GM21737 (cell line): Measurements from ENCODE around the gene MRRF.
"Not testable (repeated sequence)": the region's sequence is repeated elsewhere in the genome, so short reads cannot be mapped to it uniquely, and the experiment has no call there.

Experiments used
- ATAC-seq: cut with Tn5 transposase; IDR thresholded peaks from one replicate; pipeline ENCODE4 v1.9.1; 2021; ENCODE audit warnings: mild to moderate bottlenecking, moderate library complexity; ENCODE audit not compliant: unreplicated experiment

Gene MRRF

DNA sequence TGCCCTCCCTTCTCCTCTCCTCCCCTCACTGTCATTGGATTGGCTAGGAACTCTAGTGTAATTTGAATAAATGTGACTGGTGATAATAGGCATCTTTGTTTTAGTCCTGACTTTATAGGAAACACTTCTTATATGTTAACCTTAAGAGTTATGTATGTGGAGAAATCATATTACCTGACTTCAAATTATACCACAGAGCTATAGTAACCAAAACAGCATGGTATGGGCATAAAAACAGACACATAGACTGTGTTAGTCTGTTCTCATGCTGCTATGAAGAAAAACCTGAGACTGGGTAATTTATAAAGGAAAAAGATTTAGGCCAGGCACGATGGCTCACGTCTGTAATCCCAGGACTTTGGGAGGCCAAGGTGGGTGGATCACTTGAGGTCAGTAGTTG lies 9.4 kb downstream of the MRRF start:
- no peak for ATAC-seq

GRCh38 chr9:122276096-122276495 lies 11.4 kb downstream of the MRRF start:
- ATAC-seq: no peak

DNA sequence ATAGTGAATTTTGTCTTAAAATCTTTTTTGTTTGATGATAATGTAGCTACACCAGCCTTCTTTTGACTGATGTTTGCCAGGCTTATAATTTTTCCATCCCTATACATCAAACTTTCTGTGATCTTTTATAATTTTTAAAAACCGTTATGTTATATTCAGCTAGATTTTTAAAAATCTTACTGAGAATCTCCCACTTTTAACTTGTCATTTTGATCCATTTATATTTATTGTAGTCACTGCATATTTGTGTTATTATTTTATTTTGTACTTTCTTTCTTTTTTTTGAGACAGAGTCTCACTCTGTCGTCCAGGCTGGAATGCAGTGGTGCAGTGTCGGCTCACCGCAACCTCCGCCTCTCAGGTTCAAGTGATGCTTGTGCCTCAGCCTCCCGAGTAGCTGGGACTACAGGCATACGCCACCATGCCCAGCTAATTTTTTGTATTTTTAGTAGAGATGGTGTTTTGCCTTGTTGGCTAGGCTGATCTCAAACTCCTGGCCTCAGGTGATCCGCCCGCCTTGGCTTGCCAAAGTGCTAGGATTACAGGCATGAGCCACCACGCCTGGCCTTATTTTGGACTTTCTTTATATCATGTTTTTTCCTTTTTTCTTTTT lies 12.7 kb downstream of the MRRF start:
- ATAC-seq: no peak

DNA sequence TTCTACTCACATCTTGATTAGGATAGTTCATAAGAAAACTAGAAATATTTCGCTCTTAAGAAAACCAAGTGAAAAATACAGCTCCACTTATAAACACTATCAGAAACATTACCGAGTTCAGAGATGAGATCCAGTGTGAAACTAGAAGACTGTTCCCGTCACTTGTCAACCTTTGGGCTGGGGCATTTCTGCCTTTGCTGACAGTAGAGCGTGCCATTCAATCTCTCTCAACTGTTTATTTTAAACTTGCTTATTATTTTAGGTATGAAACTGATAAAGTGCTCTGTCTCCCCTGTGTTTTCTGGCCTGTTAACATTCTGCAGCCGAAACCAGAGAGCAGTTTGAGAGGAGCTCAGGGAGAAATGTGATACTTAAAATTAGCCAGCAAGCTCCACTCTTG lies 16.7 kb downstream of the MRRF start:
- ATAC-seq: no peak

DNA sequence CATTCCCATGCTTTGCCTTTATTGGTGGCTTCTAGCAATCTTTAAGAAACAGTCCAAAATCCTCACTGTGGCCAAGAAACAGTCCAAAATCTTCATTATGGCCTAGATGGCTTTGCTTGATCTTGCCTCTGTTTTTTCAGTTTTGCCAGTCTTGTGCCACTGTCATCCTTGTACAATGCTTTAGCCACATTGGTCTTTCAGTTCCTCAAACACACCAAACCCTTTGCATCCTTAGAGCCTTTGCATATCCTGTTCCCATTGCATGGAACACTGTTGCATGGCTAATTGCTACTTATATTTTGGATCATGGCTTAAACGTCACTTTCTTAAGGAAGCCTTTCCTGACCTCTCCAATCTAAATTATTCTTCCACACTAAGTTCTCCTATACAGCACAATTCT lies 22.1 kb downstream of the MRRF start:
- no peak for ATAC-seq

GRCh38 chr9:122287214-122287720 lies 22.6 kb downstream of the MRRF start:
- ATAC-seq: no peak

- no peak for ATAC-seq
Observed at GRCh38 chr9:122291458-122291857, 26.8 kb downstream of the MRRF start.

- no peak for ATAC-seq
Observed at GRCh38 chr9:122294531-122294930, 29.8 kb downstream of the MRRF start.

DNA sequence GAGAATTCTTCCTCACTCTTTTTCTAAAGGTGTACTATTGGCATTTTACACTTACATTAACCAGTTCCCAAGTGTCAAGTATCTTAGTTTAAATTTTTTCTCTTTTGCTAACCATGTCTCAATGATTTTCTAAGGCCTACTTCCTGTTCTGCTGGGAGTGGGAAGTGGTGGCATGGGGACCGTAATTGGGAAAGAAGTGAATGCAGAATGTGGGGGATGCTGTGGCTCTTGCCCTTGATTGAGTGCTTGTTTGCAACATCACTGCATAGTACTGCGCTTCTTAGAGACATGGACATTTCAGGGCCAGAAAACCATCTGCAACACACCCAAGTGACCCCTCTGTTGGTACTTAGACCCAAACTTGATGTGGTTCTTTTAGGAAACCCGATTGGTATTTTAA lies 32.8 kb downstream of the MRRF start:
- ATAC-seq: no peak

DNA sequence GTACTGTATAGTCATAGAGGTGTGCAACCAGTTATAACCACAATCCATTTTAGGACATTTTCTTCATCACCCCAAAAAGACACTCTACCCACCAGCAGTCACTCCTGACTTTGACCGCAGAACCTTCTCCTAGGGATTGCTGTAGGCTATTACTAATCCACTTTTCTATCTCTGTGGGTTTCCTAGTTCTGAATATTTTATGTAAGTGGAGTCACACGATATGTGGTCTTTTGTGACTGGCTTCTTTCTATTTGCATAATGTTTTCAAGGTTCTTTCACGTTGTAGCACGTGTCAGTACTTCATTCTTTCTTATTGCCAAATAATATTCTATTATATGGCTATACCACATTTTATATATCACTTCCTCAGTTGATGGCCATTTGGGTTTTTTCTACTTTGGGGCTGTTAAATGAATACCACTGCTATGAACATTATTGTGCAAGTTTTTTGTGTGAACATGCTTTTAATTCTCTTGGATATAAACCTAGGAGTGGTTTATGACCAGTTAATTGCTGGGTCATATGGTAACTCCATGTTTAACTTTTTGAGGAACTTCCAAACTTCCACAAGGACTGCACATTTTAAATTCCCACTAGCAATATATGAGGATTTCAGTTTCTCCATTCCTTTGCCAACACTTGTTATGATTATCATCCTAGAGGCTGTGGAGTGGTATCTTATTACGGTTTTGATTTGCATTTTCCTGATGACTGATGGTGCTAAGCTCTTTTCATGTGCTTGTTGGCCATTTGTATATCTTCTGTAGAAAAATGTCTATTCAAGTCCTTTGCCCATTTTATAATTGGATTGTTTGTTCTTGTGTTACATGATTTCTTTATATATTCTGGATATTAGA lies 37.8 kb downstream of the MRRF start:
- ATAC-seq: no peak

GRCh38 chr9:122307061-122307460 lies 42.4 kb downstream of the MRRF start:
- ATAC-seq: no peak

DNA sequence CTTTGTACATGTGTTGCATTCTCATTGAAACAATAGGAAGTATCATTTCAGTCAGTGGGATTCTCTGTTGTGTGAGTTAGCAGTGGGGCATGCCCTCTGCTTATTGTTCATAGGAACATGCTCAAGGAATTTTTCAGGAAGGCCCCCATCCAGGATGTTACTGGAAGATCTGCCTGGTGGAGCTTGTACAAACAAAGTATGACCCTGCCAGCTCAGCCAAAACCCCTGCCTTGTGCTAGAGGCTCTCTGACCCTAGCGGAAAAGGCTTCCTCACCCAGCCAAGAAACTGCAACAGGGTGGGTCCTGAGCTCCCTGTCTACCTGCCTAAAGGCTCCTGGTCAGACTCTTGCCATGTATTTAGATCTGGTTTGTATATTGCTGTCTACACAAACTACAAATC lies 43.2 kb downstream of the MRRF start:
- no peak for ATAC-seq

GRCh38 chr9:122309861-122310260 lies 45.2 kb downstream of the MRRF start:
- no peak for ATAC-seq

GRCh38 chr9:122314165-122314564 lies 49.5 kb downstream of the MRRF start:
- ATAC-seq: no peak

GRCh38 chr9:122315534-122315933 lies 50.9 kb downstream of the MRRF start:
- ATAC-seq: no peak

DNA sequence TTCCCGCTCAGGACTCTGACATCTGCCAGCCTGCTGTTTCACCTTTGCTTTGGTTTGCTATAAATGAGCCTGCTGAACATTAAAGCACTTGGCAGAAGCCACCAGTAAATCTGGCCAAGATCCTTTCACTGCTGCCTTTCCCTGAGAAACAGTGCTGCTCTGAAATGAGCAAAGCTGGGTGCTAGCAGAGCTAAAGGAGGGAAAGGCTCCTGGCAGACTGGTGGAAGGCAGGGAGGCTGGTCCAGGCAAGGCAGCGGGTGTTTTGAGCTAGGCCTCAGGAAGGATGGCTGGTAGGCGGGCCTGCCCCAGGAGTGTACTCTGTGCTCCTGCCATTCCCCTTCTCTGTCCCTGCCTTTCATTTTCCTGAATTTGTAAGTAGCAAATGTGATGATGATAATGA lies 53.6 kb downstream of the MRRF start:
- no peak for ATAC-seq

- ATAC-seq: no peak
Observed at GRCh38 chr9:122320413-122320881, 55.8 kb downstream of the MRRF start.

- ATAC-seq: no peak
Observed at GRCh38 chr9:122322553-122322952, 57.9 kb downstream of the MRRF start.

DNA sequence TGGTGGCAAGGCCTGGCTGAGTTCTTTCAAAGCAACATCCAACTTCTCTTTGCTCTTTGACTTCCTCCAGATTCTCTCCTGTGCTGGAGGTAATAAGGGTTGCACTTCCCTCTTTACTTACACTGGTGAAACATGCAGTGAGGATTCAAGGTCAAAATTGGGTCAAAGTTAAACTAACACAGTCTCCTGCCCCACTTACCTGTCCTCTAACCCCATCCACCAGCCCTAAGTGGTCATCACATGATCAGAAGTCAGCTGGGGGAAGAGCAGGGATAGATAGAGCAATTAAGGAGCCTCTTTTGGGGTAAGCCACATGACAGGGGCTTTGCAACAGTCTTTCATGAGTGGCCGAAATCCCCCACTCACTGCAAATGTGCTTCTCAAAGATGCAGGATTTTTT lies 60.0 kb downstream of the MRRF start:
- not testable (repeated sequence) for ATAC-seq

GRCh38 chr9:122325124-122325523 lies 60.4 kb downstream of the MRRF start:
- ATAC-seq: no peak

DNA sequence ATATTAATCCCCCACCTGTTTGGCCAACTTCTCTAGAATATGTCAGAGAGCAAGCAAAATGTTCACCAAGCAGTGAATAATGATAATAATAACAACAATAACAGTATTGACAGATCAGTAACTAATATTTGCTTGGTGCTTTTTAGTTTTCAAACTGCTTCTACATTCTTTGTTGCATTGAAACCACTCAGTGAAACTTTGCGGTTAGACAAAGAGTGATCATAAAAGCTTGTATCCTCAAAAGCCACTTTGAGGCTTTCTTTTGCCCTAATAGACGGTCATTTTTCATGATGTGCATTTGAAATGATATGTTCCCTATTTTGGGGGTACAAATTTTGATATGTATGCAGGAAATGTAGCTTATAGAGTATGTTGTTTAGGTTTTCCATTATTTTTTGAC lies 62.5 kb downstream of the MRRF start:
- no peak for ATAC-seq

DNA sequence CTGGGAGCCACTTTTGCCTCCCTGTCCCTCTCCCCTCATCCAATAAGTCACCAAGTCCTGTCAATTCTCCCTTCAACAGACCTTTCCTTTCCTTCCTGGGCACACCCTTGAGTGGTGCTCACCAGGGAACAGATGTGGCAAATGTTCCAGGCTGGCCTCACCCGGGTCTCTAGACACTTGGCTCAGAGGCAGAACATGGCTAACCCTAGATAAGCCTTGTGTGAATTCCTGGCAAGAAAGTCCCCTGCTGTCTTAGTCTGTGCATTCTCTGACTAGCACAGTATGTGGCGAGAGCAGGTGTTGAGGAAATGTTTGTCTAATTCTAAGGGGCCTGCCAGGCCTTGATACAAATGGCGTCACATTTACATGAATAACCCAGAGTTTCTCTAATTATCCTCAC lies 64.9 kb downstream of the MRRF start:
- ATAC-seq: no peak
